ENCODE data around the gene MAPK12. TPM values are rescaled to one million over a fixed set of nuclear protein-coding genes. Genes with fewer than 3 reads are reported as not detected.

Gene MAPK12
- total RNA-seq, 4 donors from 2014 or later = 3.1 to 5.1 (median 3.7) TPM

- peak; percentile 98 to 99 for DNase-seq
- Histone ChIP-seq H3K4me3 (replicated peaks in 1 of 3) (peak overlapping the region; percentile 87 to 97 (median 96)), H3K4me1 (peaks cover 72 to 79% of the 10 kb centered on the region in 2 donors), H3K36me3 (peaks cover 0 to 3% of the 10 kb centered on the region in 2 donors), H3K27ac (peak overlapping the region; percentile 92 to 98 (median 94)), H3K27me3 (no peaks in the 10 kb centered on the region), H3K9me3 (no peaks in the 10 kb centered on the region)
- TF ChIP-seq POLR2A (IDR thresholded peaks at IDR 0.05) (peak in 1 of 2 donors; percentile 71), CTCF (IDR thresholded peaks at IDR 0.05) (no peak)
- intact Hi-C loops (cut with DNase I) = no loop called here
- WGBS, 2 donors = 0 to 1% methylated on average over 14 to 19 of the region's 21 CpGs
Measured at GRCh38 chr22:50305923-50306566, 44.6 kb upstream of the MAPK12 start.

- Histone ChIP-seq H3K27me3 (no peaks in the 10 kb centered on the region), H3K36me3 (peaks cover 0 to 3% of the 10 kb centered on the region in 2 donors), H3K4me3 (replicated peaks in 1 of 3) (peak overlapping the region in 2 of 3 donors; percentile 26 to 87), H3K4me1 (peaks cover 74 to 79% of the 10 kb centered on the region in 2 donors), H3K27ac (peak overlapping the region; percentile 92 to 98 (median 94)), H3K9me3 (no peaks in the 10 kb centered on the region)
- intact Hi-C loops (cut with DNase I) = no loop called here
- no peak for TF ChIP-seq POLR2A (IDR thresholded peaks at IDR 0.05)
- TF ChIP-seq CTCF (IDR thresholded peaks at IDR 0.05) = no peak
- 18 to 54% methylated on average over 3 to 14 of the region's 14 CpGs for WGBS, 2 donors
- DNase-seq = peak in 1 of 2 donors; percentile 24
Measured at GRCh38 chr22:50305393-50305922, 44.0 kb upstream of the MAPK12 start.

- Histone ChIP-seq H3K27me3 (no peaks in the 10 kb centered on the region), H3K27ac (peak overlapping the region; percentile 92 to 98 (median 94)), H3K9me3 (no peaks in the 10 kb centered on the region), H3K4me1 (peaks cover 72 to 80% of the 10 kb centered on the region in 2 donors), H3K4me3 (replicated peaks in 1 of 3) (peak overlapping the region in 1 of 3 donors; percentile 26), H3K36me3 (peaks cover 0 to 3% of the 10 kb centered on the region in 2 donors)
- TF ChIP-seq CTCF (IDR thresholded peaks at IDR 0.05) (no peak), POLR2A (IDR thresholded peaks at IDR 0.05) (peak in 1 of 2 donors; percentile 3)
- peak; percentile 57 to 78 for DNase-seq
- WGBS, 2 donors = 29 to 31% methylated on average over 9 to 14 of the region's 22 CpGs
- intact Hi-C loops (cut with DNase I) = no loop called here
Measured at GRCh38 chr22:50304528-50305392, 43.3 kb upstream of the MAPK12 start.

- WGBS, 2 donors = 36 to 63% methylated on average over 3 to 4 of the region's 11 CpGs
- Histone ChIP-seq H3K27ac (peak overlapping the region; percentile 92 to 98 (median 94)), H3K36me3 (peaks cover 0 to 3% of the 10 kb centered on the region in 2 donors), H3K4me3 (replicated peaks in 1 of 3) (peak overlapping the region in 1 of 3 donors; percentile 26), H3K9me3 (no peaks in the 10 kb centered on the region), H3K4me1 (peaks cover 72 to 80% of the 10 kb centered on the region in 2 donors), H3K27me3 (no peaks in the 10 kb centered on the region)
- peak; percentile 74 to 83 for DNase-seq
- TF ChIP-seq POLR2A (IDR thresholded peaks at IDR 0.05) (peak in 1 of 2 donors; percentile 19), CTCF (IDR thresholded peaks at IDR 0.05) (no peak)
- intact Hi-C loops (cut with DNase I) = no loop called here
Measured at GRCh38 chr22:50303848-50304527, 42.5 kb upstream of the MAPK12 start.

All from thyroid gland (tissue), 4 donors.